Keratinocyte (primary cell): ENCODE results near the gene ATXN7L1. TPM values are rescaled to one million over a fixed set of nuclear protein-coding genes. Genes with fewer than 3 reads are reported as not detected.
A peak's percentile ranks its signal among the peaks of the same experiment; 100 is the strongest.

Experiments
- DNase-seq: peaks from one replicate; pipeline ENCODE4 v3.0.0-alpha.2; 2011; ENCODE audit warnings: low read depth, missing footprints, low spot score
- FAIRE-seq: peaks from 2 replicates; lab custom pipeline; 2011; peaks lifted over from hg19 to GRCh38; lab: Jason Lieb, UNC
- H2AFZ ChIP-seq: 2 replicates; pipeline ENCODE4 v1.6.0; 2012; ENCODE audit warnings: low read length, control low read depth, inconsistent platforms; ENCODE audit not compliant: control insufficient read depth
- H3K27ac ChIP-seq: 2 replicates; pipeline ENCODE4 v1.5.1; 2011; ENCODE audit warnings: low read length; ENCODE audit not compliant: control insufficient read depth, insufficient read depth
- H3K27me3 ChIP-seq: 3 replicates; pipeline ENCODE4 v1.6.0; 2011; ENCODE audit warnings: low read length; ENCODE audit not compliant: control insufficient read depth, insufficient read depth; ENCODE audit errors: extremely low read depth
- H3K36me3 ChIP-seq, 2 experiments: 2 replicates in 1 of 2; 3 replicates in 1 of 2; pipeline ENCODE4 v1.5.1; 2011; ENCODE audit warnings: low read length in 2 of 2, mild to moderate bottlenecking in 1 of 2; ENCODE audit not compliant: control insufficient read depth in 2 of 2, insufficient read depth in 2 of 2; ENCODE audit errors: extremely low read depth in 1 of 2
- H3K4me1 ChIP-seq: 3 replicates; pipeline ENCODE4 v1.5.1; 2011; ENCODE audit warnings: low read length; ENCODE audit not compliant: control insufficient read depth, insufficient read depth; ENCODE audit errors: extremely low read depth
- H3K4me2 ChIP-seq: 3 replicates; pipeline ENCODE4 v1.6.0; 2011; ENCODE audit warnings: low read depth, low read length; ENCODE audit not compliant: control insufficient read depth, insufficient read depth; ENCODE audit errors: extremely low read depth
- H3K4me3 ChIP-seq, 3 experiments: fragments of 200-600 bp in 1 of 3; sonication (generic) in 1 of 3; 2 replicates in 2 of 3; 3 replicates in 1 of 3; pipeline ENCODE4 v1.5.1; 2011 to 2016; ENCODE audit warnings: low read length in 3 of 3, mild to moderate bottlenecking in 3 of 3, control low read depth in 2 of 3, inconsistent platforms in 1 of 3, low read depth in 1 of 3, mixed read lengths in 1 of 3, mixed run types in 1 of 3, moderate library complexity in 1 of 3; ENCODE audit not compliant: control insufficient read depth in 2 of 3, insufficient read depth in 2 of 3; ENCODE audit errors: extremely low read depth in 1 of 3
- H3K79me2 ChIP-seq: 2 replicates; pipeline ENCODE4 v1.6.0; 2012; ENCODE audit warnings: low read length; ENCODE audit not compliant: control insufficient read depth, insufficient read depth
- H3K9ac ChIP-seq: 3 replicates; pipeline ENCODE4 v1.6.0; 2011; ENCODE audit warnings: low read length; ENCODE audit not compliant: control insufficient read depth, insufficient read depth; ENCODE audit errors: extremely low read depth
- H3K9me1 ChIP-seq: 3 replicates; pipeline ENCODE4 v1.6.0; 2011; ENCODE audit warnings: low read length; ENCODE audit not compliant: control insufficient read depth, insufficient read depth; ENCODE audit errors: extremely low read depth
- H3K9me3 ChIP-seq: 2 replicates; pipeline ENCODE4 v1.5.1; 2012; ENCODE audit warnings: low read depth, low read length; ENCODE audit not compliant: control insufficient read depth
- H4K20me1 ChIP-seq: 3 replicates; pipeline ENCODE4 v1.6.0; 2011; ENCODE audit warnings: low read length; ENCODE audit not compliant: control insufficient read depth, insufficient read depth; ENCODE audit errors: extremely low read depth
- CTCF ChIP-seq, 3 experiments: IDR thresholded peaks in 1 of 3; conservative IDR thresholded peaks in 1 of 3; optimal IDR thresholded peaks in 1 of 3; 2 replicates in 2 of 3; 3 replicates in 1 of 3; pipeline versions ENCODE3 to v1.5.1; 2011; ENCODE audit warnings: low read length in 3 of 3, mild to moderate bottlenecking in 3 of 3, moderate library complexity in 2 of 3, control low read depth in 1 of 3, inconsistent platforms in 1 of 3; ENCODE audit not compliant: insufficient read depth in 2 of 3; ENCODE audit errors: extremely low read depth in 1 of 3
- EZH2 ChIP-seq: IDR thresholded peaks from one replicate; pipeline ENCODE4 v1.6.1; 2012; ENCODE audit warnings: inconsistent platforms, mild to moderate bottlenecking, low read length, moderate library complexity
- dilution Hi-C: fragments of 300-500 bp; cut with MboI; formaldehyde crosslinking; loops from one replicate; pipeline ENCODE4 v1.7.0; 2020; ENCODE audit warnings: low sequenced_read_pairs; ENCODE audit not compliant: extremely low pct_ligation_motif_present
- polyA plus RNA-seq, 5 experiments: library from polyadenylated mRNA; depleted of rRNA in 3 of 5; stranded (reverse) in 3 of 5; stranded (forward) in 1 of 5; unstranded in 1 of 5; fragments of >200 nt; gene quantifications; 1 replicate in 1 of 5; 2 replicates in 3 of 5; 3 replicates in 1 of 5; pipeline versions ENCODE4 v1.2.1 to v1.2.3, GENCODE V29; 2011 to 2012; ENCODE audit warnings: missing spikeins in 2 of 5, low read depth in 1 of 5, low replicate concordance in 1 of 5

Gene ATXN7L1
- polyA plus RNA-seq, 1 donor (not counting 4 experiments of a cell fraction or from before 2014, with no cell fraction given): 4.8 TPM

GRCh38 chr7:105661625-105662024, 214.8 kb downstream of the ATXN7L1 start:
- no peak for TF ChIP-seq EZH2
- TF ChIP-seq CTCF (optimal IDR thresholded peaks at IDR 0.05 in 1 of 3, IDR thresholded peaks at IDR 0.05 in 1 of 3, conservative IDR thresholded peaks at IDR 0.05 in 1 of 3; ENCODE audit: extremely low read depth in 1 of 3, insufficient read depth in 2 of 3, low read length in 3 of 3): no peak
- Histone ChIP-seq H3K27ac (no peak overlapping the region), H3K79me2 (no peaks in the 10 kb centered on the region), H3K36me3 (no peaks in the 10 kb centered on the region), H3K9ac (no peak overlapping the region), H3K4me2 (no peak overlapping the region), H3K4me3 (no peak overlapping the region), H3K27me3 (no peaks in the 10 kb centered on the region), H3K9me3 (no peaks in the 10 kb centered on the region), H4K20me1 (no peaks in the 10 kb centered on the region), H2AFZ (no peak overlapping the region), H3K9me1 (no peaks in the 10 kb centered on the region), H3K4me1 (no peaks in the 10 kb centered on the region)
- FAIRE-seq: no peak
- no peak for DNase-seq
- dilution Hi-C loops: no loop called here

- H3K4me3 ChIP-seq: no peak overlapping the region
- H3K79me2 ChIP-seq: no peaks in the 10 kb centered on the region
- H3K27ac ChIP-seq: no peak overlapping the region
- H2AFZ ChIP-seq: no peak overlapping the region
- no peaks in the 10 kb centered on the region for H3K9me3 ChIP-seq
- TF ChIP-seq CTCF (optimal IDR thresholded peaks at IDR 0.05 in 1 of 3, IDR thresholded peaks at IDR 0.05 in 1 of 3, conservative IDR thresholded peaks at IDR 0.05 in 1 of 3; ENCODE audit: extremely low read depth in 1 of 3, insufficient read depth in 2 of 3, low read length in 3 of 3) (peak; percentile 77 to 85 (median 79)), EZH2 (no peak)
- FAIRE-seq: no peak
- no peaks in the 10 kb centered on the region for H3K36me3 ChIP-seq
- H3K4me2 ChIP-seq: no peak overlapping the region
- H3K27me3 ChIP-seq: no peaks in the 10 kb centered on the region
- peaks cover 1% of the 10 kb centered on the region for H4K20me1 ChIP-seq
- dilution Hi-C loops: no loop called here
- no peaks in the 10 kb centered on the region for H3K4me1 ChIP-seq
- H3K9ac ChIP-seq: no peak overlapping the region
- no peaks in the 10 kb centered on the region for H3K9me1 ChIP-seq
- DNase-seq: no peak
Measured at GRCh38 chr7:105656922-105657521, 219.4 kb downstream of the ATXN7L1 start.
